Measurements from ENCODE around the gene DLX5. TPM values are rescaled to one million over a fixed set of nuclear protein-coding genes. Genes with fewer than 3 reads are reported as not detected.

The DLX5 gene
- total RNA-seq, 1 donor from 2014 or later, result 1.3 TPM

GRCh38 chr7:96979551-96980276 is 44.9 kb downstream of the DLX5 start:
- Histone ChIP-seq H3K4me1 (ENCODE audit: insufficient read depth, low read length) (no peaks in the 10 kb centered on the region), H3K9ac (ENCODE audit: low read length) (no peak overlapping the region), H2AFZ (ENCODE audit: low read depth, low read length) (no peak overlapping the region), H3K4me2 (ENCODE audit: low read length) (no peak overlapping the region), H3K79me2 (ENCODE audit: insufficient read depth, low read length) (no peaks in the 10 kb centered on the region), H3K36me3 (ENCODE audit: insufficient read depth, low read length) (no peaks in the 10 kb centered on the region), H3K27ac (ENCODE audit: low read depth, low read length) (no peak overlapping the region), H4K20me1 (ENCODE audit: insufficient read depth, low read length) (no peaks in the 10 kb centered on the region), H3K9me3 (ENCODE audit: insufficient read depth, low read depth, low read length) (no peaks in the 10 kb centered on the region), H3K4me3 (ENCODE audit: insufficient read depth, low read depth, low read length) (no peak overlapping the region), H3K27me3 (ENCODE audit: insufficient read depth, low read length) (no peaks in the 10 kb centered on the region)
- Mint-ChIP-seq H3K4me1 (ENCODE audit: low read depth, unreplicated experiment) (no peaks in the 10 kb centered on the region), H3K9me3 (ENCODE audit: unreplicated experiment) (no peaks in the 10 kb centered on the region), H3K4me3 (ENCODE audit: unreplicated experiment) (no peak overlapping the region), H3K36me3 (ENCODE audit: low read depth, unreplicated experiment) (no peaks in the 10 kb centered on the region), H3K27ac (ENCODE audit: unreplicated experiment) (no peak overlapping the region), H3K27me3 (ENCODE audit: low read depth, unreplicated experiment) (peaks cover 35% of the 10 kb centered on the region)
- FAIRE-seq, result no peak
- TF ChIP-seq CTCF (IDR thresholded peaks at IDR 0.05; ENCODE audit: insufficient read depth, low read depth, low read length), result no peak
- no peak for TF ChIP-seq EZH2 (IDR thresholded peaks at IDR 0.05; ENCODE audit: insufficient read depth, low read length)
- no peak for DNase-seq (ENCODE audit: low read depth)

DNA sequence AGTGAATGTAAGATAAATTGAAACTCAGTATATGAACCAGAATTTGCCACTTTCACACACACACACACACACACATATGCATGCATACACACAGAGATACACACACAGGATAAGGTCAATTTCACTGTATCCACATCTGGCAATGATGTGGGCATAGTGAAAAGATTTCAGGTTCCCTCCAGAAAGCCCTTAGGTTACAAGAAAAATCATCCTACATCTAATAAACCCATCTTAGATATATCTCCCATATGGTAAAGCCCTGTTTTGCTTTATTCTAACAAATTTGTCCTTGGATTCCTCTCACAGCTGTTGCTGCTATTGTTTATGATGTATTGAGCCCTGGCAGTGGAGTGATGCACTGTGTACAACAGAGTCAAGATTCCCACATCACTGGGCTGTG is 47.2 kb downstream of the DLX5 start:
- Mint-ChIP-seq H3K4me1 (ENCODE audit: low read depth, unreplicated experiment) (no peaks in the 10 kb centered on the region), H3K4me3 (ENCODE audit: unreplicated experiment) (no peak overlapping the region), H3K36me3 (ENCODE audit: low read depth, unreplicated experiment) (no peaks in the 10 kb centered on the region), H3K27me3 (ENCODE audit: low read depth, unreplicated experiment) (peaks cover 31% of the 10 kb centered on the region), H3K27ac (ENCODE audit: unreplicated experiment) (no peak overlapping the region), H3K9me3 (ENCODE audit: unreplicated experiment) (no peaks in the 10 kb centered on the region)
- Histone ChIP-seq H3K27ac (ENCODE audit: low read depth, low read length) (no peak overlapping the region), H3K27me3 (ENCODE audit: insufficient read depth, low read length) (no peaks in the 10 kb centered on the region), H4K20me1 (ENCODE audit: insufficient read depth, low read length) (no peaks in the 10 kb centered on the region), H3K4me2 (ENCODE audit: low read length) (no peak overlapping the region), H3K36me3 (ENCODE audit: insufficient read depth, low read length) (no peaks in the 10 kb centered on the region), H3K4me3 (ENCODE audit: insufficient read depth, low read depth, low read length) (no peak overlapping the region), H3K9me3 (ENCODE audit: insufficient read depth, low read depth, low read length) (no peaks in the 10 kb centered on the region), H3K9ac (ENCODE audit: low read length) (no peak overlapping the region), H2AFZ (ENCODE audit: low read depth, low read length) (no peak overlapping the region), H3K4me1 (ENCODE audit: insufficient read depth, low read length) (no peaks in the 10 kb centered on the region), H3K79me2 (ENCODE audit: insufficient read depth, low read length) (no peaks in the 10 kb centered on the region)
- no peak for TF ChIP-seq EZH2 (IDR thresholded peaks at IDR 0.05; ENCODE audit: insufficient read depth, low read length)
- TF ChIP-seq CTCF (IDR thresholded peaks at IDR 0.05; ENCODE audit: insufficient read depth, low read depth, low read length), result no peak
- no peak for DNase-seq (ENCODE audit: low read depth)
- FAIRE-seq, result no peak

GRCh38 chr7:96976106-96976505 is 48.5 kb downstream of the DLX5 start:
- no peaks in the 10 kb centered on the region for H4K20me1 ChIP-seq (ENCODE audit: insufficient read depth, low read length)
- no peak for TF ChIP-seq CTCF (IDR thresholded peaks at IDR 0.05; ENCODE audit: insufficient read depth, low read depth, low read length)
- TF ChIP-seq EZH2 (IDR thresholded peaks at IDR 0.05; ENCODE audit: insufficient read depth, low read length), result no peak
- H3K4me2 ChIP-seq (ENCODE audit: low read length), result no peak overlapping the region
- no peaks in the 10 kb centered on the region for H3K4me1 ChIP-seq (ENCODE audit: insufficient read depth, low read length)
- Mint-ChIP-seq H3K4me1 (ENCODE audit: low read depth, unreplicated experiment) (no peaks in the 10 kb centered on the region), H3K27ac (ENCODE audit: unreplicated experiment) (no peak overlapping the region), H3K9me3 (ENCODE audit: unreplicated experiment) (no peaks in the 10 kb centered on the region), H3K4me3 (ENCODE audit: unreplicated experiment) (no peak overlapping the region), H3K36me3 (ENCODE audit: low read depth, unreplicated experiment) (no peaks in the 10 kb centered on the region), H3K27me3 (ENCODE audit: low read depth, unreplicated experiment) (peaks cover 36% of the 10 kb centered on the region)
- H3K27me3 ChIP-seq (ENCODE audit: insufficient read depth, low read length), result no peaks in the 10 kb centered on the region
- no peak overlapping the region for H3K27ac ChIP-seq (ENCODE audit: low read depth, low read length)
- no peaks in the 10 kb centered on the region for H3K36me3 ChIP-seq (ENCODE audit: insufficient read depth, low read length)
- DNase-seq (ENCODE audit: low read depth) (no peak), FAIRE-seq (no peak)
- no peak overlapping the region for H3K4me3 ChIP-seq (ENCODE audit: insufficient read depth, low read depth, low read length)
- H3K9me3 ChIP-seq (ENCODE audit: insufficient read depth, low read depth, low read length), result no peaks in the 10 kb centered on the region
- H3K9ac ChIP-seq (ENCODE audit: low read length), result no peak overlapping the region
- H2AFZ ChIP-seq (ENCODE audit: low read depth, low read length), result no peak overlapping the region
- H3K79me2 ChIP-seq (ENCODE audit: insufficient read depth, low read length), result no peaks in the 10 kb centered on the region

Measured in astrocyte (in vitro differentiated cells and primary cell).